GM23248 (cell line): ENCODE measurements around the gene BCO1.

Source experiments
- EZH2 ChIP-seq: fragments of 200-600 bp; sonication (generic); IDR thresholded peaks from 2 replicates; pipeline ENCODE4 v1.6.1; 2018; ENCODE audit warnings: antibody characterized with exemption, mild to moderate bottlenecking; ENCODE audit not compliant: insufficient read depth, poor library complexity, severe bottlenecking
- EZH2phosphoT487 ChIP-seq: fragments of 200-600 bp; sonication (generic); IDR thresholded peaks from 2 replicates; pipeline ENCODE4 v1.6.1; 2018; ENCODE audit warnings: antibody characterized with exemption, moderate library complexity, mild to moderate bottlenecking, low read depth; ENCODE audit not compliant: insufficient read depth

DNA sequence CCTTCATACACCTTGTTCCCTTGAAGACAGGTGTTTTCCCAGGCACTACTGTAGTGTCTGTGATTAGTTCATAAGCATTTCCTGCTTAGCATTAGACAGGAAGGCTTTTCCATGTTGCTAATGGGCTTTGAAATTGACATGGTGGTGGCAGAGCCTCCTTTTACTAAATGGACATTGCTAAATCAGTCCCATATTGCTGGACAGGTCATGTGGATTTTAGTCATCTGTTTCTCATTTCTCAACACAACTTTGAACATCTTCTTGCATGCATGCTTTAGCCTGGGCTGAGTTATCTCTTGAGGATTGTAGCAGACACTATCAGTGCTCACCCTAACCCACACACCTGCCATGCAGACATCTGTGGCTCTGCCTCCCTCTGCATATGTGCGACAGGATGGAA lies 13.7 kb upstream of the BCO1 start:
- TF ChIP-seq EZH2, result no peak
- TF ChIP-seq EZH2phosphoT487, result no peak
